H1 (cell line): Measurements from ENCODE around the gene PRKN. TPM values are rescaled to one million over a fixed set of nuclear protein-coding genes. Genes with fewer than 3 reads are reported as not detected.

Experiments
- CTCF ChIA-PET: fragments of 300-600 bp; sonication (Branson Sonifier 250); formaldehyde crosslinking; loops from one replicate; lab custom pipeline; 2021; ENCODE audit not compliant: partially characterized antibody; lab: Charles Lee
- POLR2A ChIA-PET: fragments of 300-600 bp; sonication (Branson Sonifier 250); formaldehyde crosslinking; loops from one replicate; lab custom pipeline; 2021; ENCODE audit warnings: inconsistent platforms; ENCODE audit not compliant: partially characterized antibody; lab: Charles Lee
- DNase-seq, 2 experiments: peaks; one replicate each; pipeline versions ENCODE4 v3.0.0 to v3.0.0-alpha.2; 2010 to 2022; ENCODE audit warnings: low spot score in 2 of 2, low read depth in 1 of 2, mixed read lengths in 1 of 2
- FAIRE-seq: peaks from 2 replicates; lab custom pipeline; 2011; peaks lifted over from hg19 to GRCh38; lab: Jason Lieb, UNC
- H2AFZ ChIP-seq: 2 replicates; pipeline ENCODE4 v1.8.1; 2012; ENCODE audit warnings: low read length, inconsistent platforms
- H2AK5ac ChIP-seq: 2 replicates; pipeline ENCODE4 v1.6.1; 2013; ENCODE audit warnings: low read depth, low read length
- H2BK120ac ChIP-seq: replicated peaks from 2 replicates; pipeline ENCODE3; 2013; ENCODE audit warnings: low read depth, low read length, inconsistent platforms
- H2BK12ac ChIP-seq: 2 replicates; pipeline ENCODE4 v1.6.1; 2013; ENCODE audit warnings: low read depth, low read length
- H2BK15ac ChIP-seq: 2 replicates; pipeline ENCODE4 v1.6.1; 2013; ENCODE audit warnings: low read length
- H2BK20ac ChIP-seq: 2 replicates; pipeline ENCODE4 v1.6.1; 2013; ENCODE audit warnings: low read length
- H2BK5ac ChIP-seq: 2 replicates; pipeline ENCODE4 v1.6.1; 2013; ENCODE audit warnings: low read depth, low read length
- H3K14ac ChIP-seq: 2 replicates; pipeline ENCODE4 v1.6.1; 2013; ENCODE audit warnings: inconsistent platforms; ENCODE audit not compliant: insufficient read length
- H3K18ac ChIP-seq: 2 replicates; pipeline ENCODE4 v1.6.1; 2013; ENCODE audit warnings: low read length; ENCODE audit errors: extremely low read depth
- H3K23ac ChIP-seq: 2 replicates; pipeline ENCODE4 v1.6.1; 2013; ENCODE audit warnings: inconsistent platforms; ENCODE audit not compliant: insufficient read length
- H3K23me2 ChIP-seq: 2 replicates; pipeline ENCODE4 v1.6.1; 2013; ENCODE audit warnings: low read depth, low read length
- H3K27ac ChIP-seq: 2 replicates; pipeline ENCODE4 v1.6.1; 2011; ENCODE audit warnings: low read depth, low read length, inconsistent platforms
- H3K27me3 ChIP-seq, 4 experiments: replicated peaks in 1 of 4; 1 replicate in 1 of 4; 2 replicates in 3 of 4; pipeline versions ENCODE4 v1.6.1 to v1.8.1; 2011 to 2013; ENCODE audit warnings: low read length in 3 of 4, mild to moderate bottlenecking in 3 of 4, inconsistent platforms in 2 of 4, mixed read lengths in 2 of 4, moderate library complexity in 1 of 4; ENCODE audit not compliant: control insufficient read depth in 3 of 4, insufficient read depth in 3 of 4; ENCODE audit errors: extremely low read depth in 1 of 4
- H3K36me3 ChIP-seq, 4 experiments: 2 replicates each; pipeline versions ENCODE4 v1.6.1 to v1.8.1; 2011 to 2013; ENCODE audit warnings: mild to moderate bottlenecking in 4 of 4, low read length in 3 of 4, moderate library complexity in 2 of 4, control low read depth in 1 of 4, inconsistent platforms in 1 of 4; ENCODE audit not compliant: insufficient read depth in 4 of 4, control insufficient read depth in 2 of 4
- H3K4ac ChIP-seq: replicated peaks from 2 replicates; pipeline ENCODE3; 2013; ENCODE audit warnings: low read length, low read depth, mixed read lengths, inconsistent platforms; ENCODE audit not compliant: insufficient read length
- H3K4me1 ChIP-seq, 4 experiments: replicated peaks in 1 of 4; 1 replicate in 1 of 4; 2 replicates in 3 of 4; pipeline versions ENCODE4 v1.6.1 to v1.8.1; 2011 to 2013; ENCODE audit warnings: low read length in 3 of 4, inconsistent platforms in 2 of 4, mixed read lengths in 1 of 4; ENCODE audit not compliant: insufficient read depth in 4 of 4, control insufficient read depth in 3 of 4
- H3K4me2 ChIP-seq, 2 experiments: 2 replicates each; pipeline versions ENCODE4 v1.6.1 to v1.8.1; 2011 to 2013; ENCODE audit warnings: low read depth in 2 of 2, low read length in 2 of 2, control low read depth in 1 of 2, inconsistent platforms in 1 of 2, mild to moderate bottlenecking in 1 of 2; ENCODE audit not compliant: insufficient read depth in 1 of 2
- H3K4me3 ChIP-seq, 4 experiments: fragments of 200-600, 300-600 bp in 1 of 4; sonication (generic), shearing (Covaris generic), sonication (Bioruptor Twin) in 1 of 4; 2 replicates each; pipeline versions ENCODE4 v1.5.1 to v1.8.1; 2011 to 2016; ENCODE audit warnings: low read length in 4 of 4, low read depth in 3 of 4, control low read depth in 2 of 4, inconsistent platforms in 2 of 4, mild to moderate bottlenecking in 2 of 4, mixed read lengths in 1 of 4, moderate library complexity in 1 of 4; ENCODE audit not compliant: insufficient read depth in 2 of 4; ENCODE audit errors: extremely low read depth in 1 of 4
- H3K56ac ChIP-seq: replicated peaks from 2 replicates; pipeline ENCODE3; 2013; ENCODE audit warnings: low read depth, mild to moderate bottlenecking, mixed read lengths, low read length, inconsistent platforms; ENCODE audit not compliant: insufficient read length
- H3K79me1 ChIP-seq: 2 replicates; pipeline ENCODE4 v1.6.1; 2013; ENCODE audit warnings: low read depth, low read length, control low read depth
- H3K79me2 ChIP-seq, 2 experiments: 2 replicates each; pipeline versions ENCODE4 v1.6.1 to v1.8.1; 2012 to 2013; ENCODE audit warnings: low read length in 2 of 2, mild to moderate bottlenecking in 2 of 2, inconsistent platforms in 1 of 2; ENCODE audit not compliant: insufficient read depth in 2 of 2, control insufficient read depth in 1 of 2
- H3K9ac ChIP-seq, 4 experiments: replicated peaks in 1 of 4; 1 replicate in 1 of 4; 2 replicates in 3 of 4; pipeline versions ENCODE4 v1.6.1 to v1.8.1; 2011 to 2013; ENCODE audit warnings: low read depth in 3 of 4, low read length in 3 of 4, control low read depth in 2 of 4, mild to moderate bottlenecking in 2 of 4, moderate library complexity in 2 of 4, inconsistent platforms in 1 of 4; ENCODE audit errors: extremely low read depth in 1 of 4
- H3K9me3 ChIP-seq, 2 experiments: 2 replicates each; pipeline versions ENCODE4 v1.6.1 to v1.8.1; 2012 to 2013; ENCODE audit warnings: mild to moderate bottlenecking in 2 of 2, moderate library complexity in 2 of 2, control low read depth in 1 of 2, inconsistent platforms in 1 of 2, low read depth in 1 of 2, low read length in 1 of 2, mixed read lengths in 1 of 2; ENCODE audit not compliant: insufficient read depth in 2 of 2
- H4K20me1 ChIP-seq, 2 experiments: replicated peaks in 1 of 2; 2 replicates each; pipeline versions ENCODE3 to v1.8.1; 2011 to 2013; ENCODE audit warnings: inconsistent platforms in 2 of 2, low read length in 2 of 2, mild to moderate bottlenecking in 1 of 2; ENCODE audit not compliant: insufficient read depth in 2 of 2, control insufficient read depth in 1 of 2
- H4K5ac ChIP-seq: 2 replicates; pipeline ENCODE4 v1.6.1; 2013; ENCODE audit warnings: low read length, low read depth, mixed read lengths, inconsistent platforms; ENCODE audit not compliant: insufficient read length
- H4K8ac ChIP-seq: 2 replicates; pipeline ENCODE4 v1.8.0; 2013; ENCODE audit warnings: mild to moderate bottlenecking, moderate library complexity, low read length, inconsistent platforms; ENCODE audit not compliant: insufficient read depth; ENCODE audit errors: extremely low read depth
- H4K91ac ChIP-seq: replicated peaks from 2 replicates; pipeline ENCODE3; 2013; ENCODE audit warnings: low read length, mixed read lengths, inconsistent platforms; ENCODE audit not compliant: insufficient read length
- BRCA1 ChIP-seq: IDR thresholded peaks from 2 replicates; pipeline ENCODE4 v1.6.1; 2012; ENCODE audit warnings: low read depth, low read length, improper control_type of control experiment
- RAD21 ChIP-seq, 2 experiments: IDR thresholded peaks in 1 of 2; conservative IDR thresholded peaks in 1 of 2; 2 replicates each; pipeline ENCODE4 v1.6.1; 2011; ENCODE audit warnings: low read depth in 2 of 2, low read length in 2 of 2, improper control_type of control experiment in 1 of 2, inconsistent platforms in 1 of 2, mild to moderate bottlenecking in 1 of 2, moderate library complexity in 1 of 2
- SAP30 ChIP-seq: fragments of 300-600 bp; sonication (generic); IDR thresholded peaks from 2 replicates; pipeline ENCODE4 v1.7.1; 2012; ENCODE audit warnings: low read length, moderate library complexity, mild to moderate bottlenecking, inconsistent platforms; ENCODE audit not compliant: insufficient read depth, insufficient replicate concordance
- TAF1 ChIP-seq: IDR thresholded peaks from 2 replicates; pipeline ENCODE4 v1.6.1; 2011; ENCODE audit warnings: mild to moderate bottlenecking, low read depth, low read length
- TAF7 ChIP-seq: optimal IDR thresholded peaks from 2 replicates; pipeline ENCODE3; 2011; ENCODE audit warnings: low read depth, mild to moderate bottlenecking, inconsistent platforms, low read length, moderate library complexity, borderline replicate concordance
- WGBS, 2 experiments: shearing (Covaris generic) in 1 of 2; methylation state at CpG; one replicate each; pipeline versions ENCODE4 v1.1.6 to v1.1.7; 2013 to 2015; ENCODE audit warnings: low lambda C conversion rate in 2 of 2, mixed read lengths in 2 of 2, inconsistent platforms in 1 of 2, low coverage in 1 of 2, missing lambda C conversion rate in 1 of 2; ENCODE audit not compliant: insufficient replicate concordance in 2 of 2, insufficient coverage in 1 of 2, insufficient read length in 1 of 2; ENCODE audit errors: extremely low coverage in 1 of 2, missing lambda C conversion rate in 1 of 2; 5-methylcytosine and 5-hydroxymethylcytosine counted together
- polyA plus RNA-seq, 7 experiments: library from polyadenylated mRNA; depleted of rRNA in 3 of 7; stranded (reverse) in 5 of 7; unstranded in 2 of 7; fragments of >200 nt in 5 of 7; fragments of 200-250 nt in 2 of 7; gene quantifications; 1 replicate in 5 of 7; 2 replicates in 1 of 7; 4 replicates in 1 of 7; pipeline versions ENCODE4 v1.2.1 to v1.2.3, GENCODE V29; 2011 to 2013; ENCODE audit warnings: missing spikeins in 2 of 7, mixed read lengths in 2 of 7
- total RNA-seq: library from RNA; stranded (reverse); fragmentation: NEBNext Ultra II Directional; extraction: Animal tissue kit (Norgen Biotek cat#: 25700); gene quantifications from 2 replicates; pipeline ENCODE4 v1.2.1, GENCODE V29; 2021
- TF ChIP-seq, protein P1 (sequence below), 3 experiments: IDR thresholded peaks; 1 replicate in 2 of 3; 2 replicates in 1 of 3; pipeline versions ENCODE4 v1.5.1 to v1.6.1; 2011; ENCODE audit warnings: low read length in 3 of 3, mild to moderate bottlenecking in 3 of 3, inconsistent platforms in 2 of 3, low read depth in 1 of 3, moderate library complexity in 1 of 3; ENCODE audit not compliant: insufficient read depth in 1 of 3; ENCODE audit errors: control extremely low read depth in 1 of 3

PRKN gene
- total and polyA plus RNA-seq, 2 of the 8 experiments (the other 6 are each of a cell fraction or from before 2014, with no cell fraction given) = 0.13 to 0.29 TPM

DNA sequence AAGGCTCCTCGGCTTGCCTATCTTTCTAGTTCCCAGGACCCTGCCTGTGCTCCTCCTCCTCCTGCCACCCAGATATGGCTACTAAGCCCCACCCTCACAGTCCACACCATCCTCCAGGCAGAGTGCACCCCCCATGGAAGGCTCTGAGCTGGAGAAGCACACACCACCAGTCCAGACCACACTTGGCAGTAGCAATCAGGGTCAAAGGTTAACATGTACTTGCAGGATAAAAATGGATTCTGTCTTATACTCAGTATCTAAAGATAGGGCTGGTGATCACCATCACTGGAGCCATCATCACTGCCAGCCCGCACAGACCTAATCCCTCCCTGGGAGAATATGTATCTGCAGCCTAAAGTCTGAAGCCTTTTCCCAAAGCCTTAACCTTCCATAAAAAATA, 83.4 kb downstream of the PRKN start:
- Histone ChIP-seq H3K9ac (no peak overlapping the region), H3K23ac (no peak overlapping the region), H2BK20ac (no peak overlapping the region), H2BK12ac (no peak overlapping the region), H3K4ac (no peak overlapping the region), H2BK120ac (no peak overlapping the region), H3K4me1 (no peaks in the 10 kb centered on the region), H3K18ac (no peak overlapping the region), H3K79me2 (no peaks in the 10 kb centered on the region), H2BK5ac (no peak overlapping the region), H3K23me2 (no peaks in the 10 kb centered on the region), H2BK15ac (no peak overlapping the region), H3K4me3 (no peak overlapping the region), H2AFZ (no peak overlapping the region), H3K14ac (no peak overlapping the region), H3K36me3 (no peaks in the 10 kb centered on the region), H3K27me3 (no peaks in the 10 kb centered on the region), H3K4me2 (no peak overlapping the region), H3K56ac (no peak overlapping the region), H4K5ac (no peak overlapping the region), H3K27ac (no peak overlapping the region), H2AK5ac (no peak overlapping the region), H4K8ac (no peak overlapping the region; the same call in 1 of the 2 replicates), H4K91ac (no peak overlapping the region), H3K9me3 (no peaks in the 10 kb centered on the region), H3K79me1 (no peaks in the 10 kb centered on the region), H4K20me1 (no peaks in the 10 kb centered on the region)
- no peak for FAIRE-seq
- TF ChIP-seq, protein P1, sequence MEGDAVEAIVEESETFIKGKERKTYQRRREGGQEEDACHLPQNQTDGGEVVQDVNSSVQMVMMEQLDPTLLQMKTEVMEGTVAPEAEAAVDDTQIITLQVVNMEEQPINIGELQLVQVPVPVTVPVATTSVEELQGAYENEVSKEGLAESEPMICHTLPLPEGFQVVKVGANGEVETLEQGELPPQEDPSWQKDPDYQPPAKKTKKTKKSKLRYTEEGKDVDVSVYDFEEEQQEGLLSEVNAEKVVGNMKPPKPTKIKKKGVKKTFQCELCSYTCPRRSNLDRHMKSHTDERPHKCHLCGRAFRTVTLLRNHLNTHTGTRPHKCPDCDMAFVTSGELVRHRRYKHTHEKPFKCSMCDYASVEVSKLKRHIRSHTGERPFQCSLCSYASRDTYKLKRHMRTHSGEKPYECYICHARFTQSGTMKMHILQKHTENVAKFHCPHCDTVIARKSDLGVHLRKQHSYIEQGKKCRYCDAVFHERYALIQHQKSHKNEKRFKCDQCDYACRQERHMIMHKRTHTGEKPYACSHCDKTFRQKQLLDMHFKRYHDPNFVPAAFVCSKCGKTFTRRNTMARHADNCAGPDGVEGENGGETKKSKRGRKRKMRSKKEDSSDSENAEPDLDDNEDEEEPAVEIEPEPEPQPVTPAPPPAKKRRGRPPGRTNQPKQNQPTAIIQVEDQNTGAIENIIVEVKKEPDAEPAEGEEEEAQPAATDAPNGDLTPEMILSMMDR (IDR thresholded peaks at IDR 0.05; ENCODE audit: control extremely low read depth in 1 of 3, insufficient read depth in 1 of 3, low read depth in 1 of 3, low read length in 3 of 3) = no peak
- TF ChIP-seq BRCA1 = no peak
- TF ChIP-seq RAD21 (IDR thresholded peaks at IDR 0.05 in 1 of 2, conservative IDR thresholded peaks at IDR 0.05 in 1 of 2; ENCODE audit: low read depth in 2 of 2, low read length in 2 of 2) = no peak
- TF ChIP-seq TAF7 = no peak
- TF ChIP-seq SAP30 = no peak
- no peak for TF ChIP-seq TAF1
- WGBS, 2 experiments = 85% methylated on average over 2 of the region's 2 CpGs; no CpG with 5 or more reads in 1 of the 2 experiments
- ChIA-PET CTCF (no interaction called here), POLR2A (no interaction called here)
- no peak for DNase-seq
